B cell (primary cell): ENCODE results near the gene POMT2. TPM values are rescaled to one million over a fixed set of nuclear protein-coding genes. Genes with fewer than 3 reads are reported as not detected.

Experiments
- ATAC-seq: fragments of 200-7000 bp; cut with Tn5 transposase; one replicate; pipeline ENCODE4 v1.10.0; 2021; ENCODE audit warnings: low read depth, mild to moderate bottlenecking, moderate number of reproducible peaks, moderate library complexity
- CTCF ChIA-PET: fragments of 350-600 bp; sonication (Branson Sonifier 250); formaldehyde crosslinking; loops from one replicate; lab custom pipeline; 2021; ENCODE audit warnings: antibody characterized with exemption, inconsistent platforms; lab: Charles Lee
- POLR2A ChIA-PET: fragments of 350-600 bp; sonication (Branson Sonifier 250); formaldehyde crosslinking; loops from one replicate; lab custom pipeline; 2021; ENCODE audit warnings: antibody characterized with exemption; lab: Charles Lee
- DNase-seq: peaks from one replicate; pipeline ENCODE4 v3.0.0; 2013
- H2AFZ ChIP-seq: 2 replicates; pipeline ENCODE4 v1.6.1; 2012; ENCODE audit warnings: mild to moderate bottlenecking, low read depth, low read length; ENCODE audit not compliant: insufficient read depth, poor library complexity, severe bottlenecking
- H3K27ac ChIP-seq, 2 donors: 1 replicate in 1 of 2; 2 replicates in 1 of 2; pipeline ENCODE4 v1.5.1; 2012 to 2013; ENCODE audit warnings: low read length in 2 of 2, mild to moderate bottlenecking in 2 of 2, moderate library complexity in 1 of 2
- H3K27me3 ChIP-seq, 4 experiments: fragments of 200-600 bp in 1 of 4; sonication (generic) in 1 of 4; replicated peaks in 1 of 4; 1 replicate in 2 of 4; 2 replicates in 2 of 4; pipeline versions ENCODE4 v1.6.1 to v1.7.0; 2013 to 2016; ENCODE audit warnings: low read length in 3 of 4, mild to moderate bottlenecking in 2 of 4, mixed read lengths in 1 of 4, moderate library complexity in 1 of 4; ENCODE audit not compliant: insufficient read depth in 4 of 4, control insufficient read depth in 3 of 4; ENCODE audit errors: control extremely low read depth in 1 of 4
- H3K36me3 ChIP-seq, 2 experiments: replicated peaks in 1 of 2; 1 replicate in 1 of 2; 2 replicates in 1 of 2; pipeline versions ENCODE4 v1.6.1 to v1.7.1; 2013; ENCODE audit warnings: low read length in 1 of 2; ENCODE audit not compliant: insufficient read depth in 2 of 2, control insufficient read depth in 1 of 2; ENCODE audit errors: control extremely low read depth in 1 of 2, extremely low read depth in 1 of 2
- H3K4me1 ChIP-seq, 2 donors: fragments of 200-600 bp in 1 of 2; sonication (generic) in 1 of 2; 1 replicate in 1 of 2; 2 replicates in 1 of 2; pipeline versions ENCODE4 v1.5.1 to v1.6.1; 2013 to 2017; ENCODE audit warnings: low read length in 2 of 2; ENCODE audit not compliant: control insufficient read depth in 2 of 2, insufficient read depth in 2 of 2
- H3K4me2 ChIP-seq: replicated peaks from 2 replicates; pipeline ENCODE3; 2012; ENCODE audit warnings: mild to moderate bottlenecking, low read depth, low read length; ENCODE audit not compliant: poor library complexity, severe bottlenecking
- H3K4me3 ChIP-seq, 5 experiments: fragments of 200-600 bp in 1 of 5; sonication (generic) in 1 of 5; 1 replicate in 3 of 5; 2 replicates in 2 of 5; pipeline versions ENCODE4 v1.5.1 to v1.7.0; 2011 to 2016; ENCODE audit warnings: low read length in 4 of 5, mild to moderate bottlenecking in 4 of 5, low read depth in 2 of 5, control low read depth in 1 of 5, moderate library complexity in 1 of 5; ENCODE audit not compliant: insufficient read depth in 1 of 5; ENCODE audit errors: control extremely low read depth in 1 of 5, extremely low read depth in 1 of 5
- H3K79me2 ChIP-seq: fragments of 200-600 bp; sonication (generic); one replicate; pipeline ENCODE4 v1.6.0; 2016; ENCODE audit warnings: low read length; ENCODE audit not compliant: control insufficient read depth, insufficient read depth
- H3K9ac ChIP-seq: fragments of 200-600 bp; sonication (generic); 2 replicates; pipeline ENCODE4 v1.6.1; 2017; ENCODE audit warnings: mild to moderate bottlenecking, low read length, moderate library complexity
- H3K9me3 ChIP-seq, 3 donors: one replicate each; pipeline versions ENCODE4 v1.6.1 to v1.7.1; 2013; ENCODE audit warnings: low read length in 2 of 3; ENCODE audit not compliant: control insufficient read depth in 2 of 3, insufficient read depth in 1 of 3; ENCODE audit errors: control extremely low read depth in 1 of 3
- H4K20me1 ChIP-seq: 2 replicates; pipeline ENCODE4 v1.6.0; 2012; ENCODE audit warnings: mild to moderate bottlenecking, low read length; ENCODE audit not compliant: insufficient read depth, control insufficient read depth, poor library complexity, severe bottlenecking
- H3K27ac Mint-ChIP-seq: one replicate; pipeline ENCODE4 v1.8.0; 2021; ENCODE audit warnings: mixed read lengths
- H3K27me3 Mint-ChIP-seq: one replicate; pipeline ENCODE4 v1.8.0; 2021; ENCODE audit warnings: mixed read lengths
- H3K4me1 Mint-ChIP-seq: one replicate; pipeline ENCODE4 v1.8.0; 2021; ENCODE audit warnings: mixed read lengths
- H3K4me3 Mint-ChIP-seq: one replicate; pipeline ENCODE4 v1.8.0; 2021; ENCODE audit warnings: mixed read lengths
- H3K9me3 Mint-ChIP-seq: one replicate; pipeline ENCODE4 v1.8.0; 2022; ENCODE audit warnings: mixed read lengths; ENCODE audit not compliant: insufficient read depth
- EZH2 ChIP-seq: IDR thresholded peaks from 2 replicates; pipeline ENCODE4 v1.6.1; 2012; ENCODE audit warnings: borderline replicate concordance, low read depth, mild to moderate bottlenecking, moderate library complexity, low read length; ENCODE audit not compliant: insufficient read depth, poor library complexity, severe bottlenecking
- WGBS: methylation state at CpG from one replicate; pipeline ENCODE4 v1.1.5; 2013; ENCODE audit warnings: missing lambda C conversion rate; ENCODE audit not compliant: insufficient coverage; 5-methylcytosine and 5-hydroxymethylcytosine counted together
- intact Hi-C: fragments of 100-400 bp; cut with micrococcal nuclease; formaldehyde crosslinking; loops from one replicate; pipeline ENCODE4 v1.10.0; 2022
- polyA plus RNA-seq: library from polyadenylated mRNA; depleted of rRNA; stranded (reverse); fragments of >200 nt; gene quantifications from 2 replicates; pipeline ENCODE4 v1.2.3, GENCODE V29; 2012
- total RNA-seq, 2 donors: library from RNA; stranded (reverse); fragments of 120-200 nt in 1 of 2; gene quantifications; 1 replicate in 1 of 2; 2 replicates in 1 of 2; pipeline versions ENCODE4 v1.2.3 to v1.2.4, GENCODE V29; 2013 to 2022
- TF ChIP-seq, protein P1 (sequence below): fragments of 200-600 bp; IDR thresholded peaks from one replicate; pipeline ENCODE4 v1.8.0; 2022; ENCODE audit warnings: antibody characterized with exemption, mild to moderate bottlenecking

Gene POMT2
- total and polyA plus RNA-seq, 2 donors (not counting 1 experiment from before 2014, with no cell fraction given): 14.3 to 36.6 TPM

DNA sequence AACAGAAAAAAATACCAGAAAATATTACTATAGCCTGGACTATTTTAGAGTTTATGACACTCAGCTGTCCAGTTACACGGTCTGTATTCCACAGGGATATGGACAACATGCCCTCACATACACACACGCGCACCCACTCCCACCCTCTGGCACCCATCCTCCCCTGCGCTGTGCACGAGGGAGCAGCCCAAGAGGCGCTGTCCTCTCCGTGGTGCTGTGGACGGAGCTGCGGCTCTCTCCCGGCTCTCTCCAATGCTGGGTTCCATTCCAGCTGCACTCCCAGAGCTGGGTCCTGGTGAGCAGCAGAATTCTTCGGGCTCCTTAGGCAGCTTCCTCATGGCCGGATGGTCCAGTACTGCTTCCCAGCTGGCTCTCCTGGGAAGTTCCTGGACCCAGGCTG is 43.7 kb downstream of the POMT2 start:
- Histone ChIP-seq H3K79me2 (no peaks in the 10 kb centered on the region), H3K9ac (no peak overlapping the region), H3K4me2 (no peak overlapping the region), H3K4me1 (no peaks in the 10 kb centered on the region), H3K27me3 (peaks cover 0 to 9% (median 0%) of the 10 kb centered on the region in 4 experiments), H3K4me3 (no peak overlapping the region), H3K36me3 (peaks cover 2 to 3% of the 10 kb centered on the region in 2 experiments), H4K20me1 (no peaks in the 10 kb centered on the region), H3K27ac (no peak overlapping the region), H2AFZ (no peak overlapping the region), H3K9me3 (no peaks in the 10 kb centered on the region)
- ChIA-PET CTCF (interaction anchor here (1.5 kb wide), 1 partner anchor 125 kb away, joined by 3 read pairs; no protein-coding TSS in a partner anchor), POLR2A (no interaction called here)
- intact Hi-C loops: no loop called here
- ATAC-seq (no peak), DNase-seq (no peak)
- TF ChIP-seq EZH2: no peak
- TF ChIP-seq, protein P1, sequence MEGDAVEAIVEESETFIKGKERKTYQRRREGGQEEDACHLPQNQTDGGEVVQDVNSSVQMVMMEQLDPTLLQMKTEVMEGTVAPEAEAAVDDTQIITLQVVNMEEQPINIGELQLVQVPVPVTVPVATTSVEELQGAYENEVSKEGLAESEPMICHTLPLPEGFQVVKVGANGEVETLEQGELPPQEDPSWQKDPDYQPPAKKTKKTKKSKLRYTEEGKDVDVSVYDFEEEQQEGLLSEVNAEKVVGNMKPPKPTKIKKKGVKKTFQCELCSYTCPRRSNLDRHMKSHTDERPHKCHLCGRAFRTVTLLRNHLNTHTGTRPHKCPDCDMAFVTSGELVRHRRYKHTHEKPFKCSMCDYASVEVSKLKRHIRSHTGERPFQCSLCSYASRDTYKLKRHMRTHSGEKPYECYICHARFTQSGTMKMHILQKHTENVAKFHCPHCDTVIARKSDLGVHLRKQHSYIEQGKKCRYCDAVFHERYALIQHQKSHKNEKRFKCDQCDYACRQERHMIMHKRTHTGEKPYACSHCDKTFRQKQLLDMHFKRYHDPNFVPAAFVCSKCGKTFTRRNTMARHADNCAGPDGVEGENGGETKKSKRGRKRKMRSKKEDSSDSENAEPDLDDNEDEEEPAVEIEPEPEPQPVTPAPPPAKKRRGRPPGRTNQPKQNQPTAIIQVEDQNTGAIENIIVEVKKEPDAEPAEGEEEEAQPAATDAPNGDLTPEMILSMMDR: no peak
- peaks cover 7% of the 10 kb centered on the region for H3K27me3 Mint-ChIP-seq
- no peak overlapping the region for H3K4me3 Mint-ChIP-seq
- H3K27ac Mint-ChIP-seq: no peak overlapping the region
- peaks cover 2% of the 10 kb centered on the region for H3K4me1 Mint-ChIP-seq
- no peaks in the 10 kb centered on the region for H3K9me3 Mint-ChIP-seq
- WGBS: 94% methylated on average over 12 of the region's 12 CpGs

- intact Hi-C loops: no loop called here
- Histone ChIP-seq H2AFZ (no peak overlapping the region), H4K20me1 (no peaks in the 10 kb centered on the region), H3K79me2 (no peaks in the 10 kb centered on the region), H3K4me1 (peaks cover 0 to under 1% of the 10 kb centered on the region in 2 donors), H3K4me3 (no peak overlapping the region), H3K36me3 (peaks cover 2 to 3% of the 10 kb centered on the region in 2 experiments), H3K9me3 (no peaks in the 10 kb centered on the region), H3K27ac (no peak overlapping the region), H3K4me2 (no peak overlapping the region), H3K27me3 (peaks cover 0 to 10% (median 1%) of the 10 kb centered on the region in 4 experiments), H3K9ac (no peak overlapping the region)
- TF ChIP-seq, protein P1: no peak
- no peak for TF ChIP-seq EZH2
- no peaks in the 10 kb centered on the region for H3K9me3 Mint-ChIP-seq
- DNase-seq (no peak), ATAC-seq (no peak)
- peaks cover 11% of the 10 kb centered on the region for H3K27me3 Mint-ChIP-seq
- CTCF ChIA-PET: interaction anchor here (0.6 to 1.5 kb wide), 2 partner anchors 125 to 231 kb away, joined by 3 read pairs; no protein-coding TSS in a partner anchor
- 93% methylated on average over 14 of the region's 15 CpGs for WGBS
- POLR2A ChIA-PET: no interaction called here
- H3K27ac Mint-ChIP-seq: no peak overlapping the region
- H3K4me1 Mint-ChIP-seq: peaks cover 3% of the 10 kb centered on the region
- no peak overlapping the region for H3K4me3 Mint-ChIP-seq
Observed at GRCh38 chr14:77276295-77276935, 44.3 kb downstream of the POMT2 start.
